ENCODE measurements around the gene JAGN1. TPM values are rescaled to one million over a fixed set of nuclear protein-coding genes. Genes with fewer than 3 reads are reported as not detected.

JAGN1 gene
- polyA plus RNA-seq, 1 donor (not counting 4 experiments of a cell fraction or from before 2014, with no cell fraction given), result 48.0 TPM

GRCh38 chr3:9909221-9910013 is 19.0 kb downstream of the JAGN1 start:
- DNase-seq (ENCODE audit: low read depth, low spot score) (no peak), FAIRE-seq (no peak)
- H3K4me1 ChIP-seq (ENCODE audit: control insufficient read depth, extremely low read depth, insufficient read depth, low read length), result peaks cover 17% of the 10 kb centered on the region
- H3K79me2 ChIP-seq (ENCODE audit: control insufficient read depth, insufficient read depth, low read length), result no peaks in the 10 kb centered on the region
- peaks cover 15 to 24% of the 10 kb centered on the region in 2 experiments for H3K36me3 ChIP-seq (ENCODE audit: control insufficient read depth in 2 of 2, extremely low read depth in 1 of 2, insufficient read depth in 2 of 2, low read length in 2 of 2)
- H3K4me2 ChIP-seq (ENCODE audit: control insufficient read depth, extremely low read depth, insufficient read depth, low read depth, low read length), result no peak overlapping the region
- no peaks in the 10 kb centered on the region for H3K9me3 ChIP-seq (ENCODE audit: control insufficient read depth, low read depth, low read length)
- no peak overlapping the region for H3K4me3 ChIP-seq (ENCODE audit: control insufficient read depth in 2 of 3, extremely low read depth in 1 of 3, insufficient read depth in 2 of 3, low read depth in 1 of 3, low read length in 3 of 3)
- no peak overlapping the region for H2AFZ ChIP-seq (ENCODE audit: control insufficient read depth, low read length)
- TF ChIP-seq, protein P1, sequence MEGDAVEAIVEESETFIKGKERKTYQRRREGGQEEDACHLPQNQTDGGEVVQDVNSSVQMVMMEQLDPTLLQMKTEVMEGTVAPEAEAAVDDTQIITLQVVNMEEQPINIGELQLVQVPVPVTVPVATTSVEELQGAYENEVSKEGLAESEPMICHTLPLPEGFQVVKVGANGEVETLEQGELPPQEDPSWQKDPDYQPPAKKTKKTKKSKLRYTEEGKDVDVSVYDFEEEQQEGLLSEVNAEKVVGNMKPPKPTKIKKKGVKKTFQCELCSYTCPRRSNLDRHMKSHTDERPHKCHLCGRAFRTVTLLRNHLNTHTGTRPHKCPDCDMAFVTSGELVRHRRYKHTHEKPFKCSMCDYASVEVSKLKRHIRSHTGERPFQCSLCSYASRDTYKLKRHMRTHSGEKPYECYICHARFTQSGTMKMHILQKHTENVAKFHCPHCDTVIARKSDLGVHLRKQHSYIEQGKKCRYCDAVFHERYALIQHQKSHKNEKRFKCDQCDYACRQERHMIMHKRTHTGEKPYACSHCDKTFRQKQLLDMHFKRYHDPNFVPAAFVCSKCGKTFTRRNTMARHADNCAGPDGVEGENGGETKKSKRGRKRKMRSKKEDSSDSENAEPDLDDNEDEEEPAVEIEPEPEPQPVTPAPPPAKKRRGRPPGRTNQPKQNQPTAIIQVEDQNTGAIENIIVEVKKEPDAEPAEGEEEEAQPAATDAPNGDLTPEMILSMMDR (optimal IDR thresholded peaks at IDR 0.05 in 1 of 3, IDR thresholded peaks at IDR 0.05 in 1 of 3, conservative IDR thresholded peaks at IDR 0.05 in 1 of 3; ENCODE audit: extremely low read depth in 1 of 3, insufficient read depth in 2 of 3, low read length in 3 of 3), result no peak
- TF ChIP-seq EZH2 (IDR thresholded peaks at IDR 0.05; ENCODE audit: low read length), result no peak
- H3K27me3 ChIP-seq (ENCODE audit: control insufficient read depth, extremely low read depth, insufficient read depth, low read length), result no peaks in the 10 kb centered on the region
- no peaks in the 10 kb centered on the region for H3K9me1 ChIP-seq (ENCODE audit: control insufficient read depth, extremely low read depth, insufficient read depth, low read length)
- H3K9ac ChIP-seq (ENCODE audit: control insufficient read depth, extremely low read depth, insufficient read depth, low read length), result no peak overlapping the region
- no peaks in the 10 kb centered on the region for H4K20me1 ChIP-seq (ENCODE audit: control insufficient read depth, extremely low read depth, insufficient read depth, low read length)
- dilution Hi-C loops (cut with MboI; ENCODE audit: extremely low pct_ligation_motif_present, low sequenced_read_pairs), result no loop called here
- H3K27ac ChIP-seq (ENCODE audit: control insufficient read depth, insufficient read depth, low read length), result no peak overlapping the region

GRCh38 chr3:9911863-9912262 is 21.5 kb downstream of the JAGN1 start:
- Histone ChIP-seq H3K36me3 (ENCODE audit: control insufficient read depth in 2 of 2, extremely low read depth in 1 of 2, insufficient read depth in 2 of 2, low read length in 2 of 2) (peaks cover 12 to 20% of the 10 kb centered on the region in 2 experiments), H3K4me2 (ENCODE audit: control insufficient read depth, extremely low read depth, insufficient read depth, low read depth, low read length) (no peak overlapping the region), H3K27ac (ENCODE audit: control insufficient read depth, insufficient read depth, low read length) (no peak overlapping the region), H3K27me3 (ENCODE audit: control insufficient read depth, extremely low read depth, insufficient read depth, low read length) (no peaks in the 10 kb centered on the region), H3K4me3 (ENCODE audit: control insufficient read depth in 2 of 3, extremely low read depth in 1 of 3, insufficient read depth in 2 of 3, low read depth in 1 of 3, low read length in 3 of 3) (no peak overlapping the region), H3K79me2 (ENCODE audit: control insufficient read depth, insufficient read depth, low read length) (no peaks in the 10 kb centered on the region), H3K9me3 (ENCODE audit: control insufficient read depth, low read depth, low read length) (no peaks in the 10 kb centered on the region), H3K4me1 (ENCODE audit: control insufficient read depth, extremely low read depth, insufficient read depth, low read length) (peaks cover 32% of the 10 kb centered on the region), H2AFZ (ENCODE audit: control insufficient read depth, low read length) (no peak overlapping the region), H3K9me1 (ENCODE audit: control insufficient read depth, extremely low read depth, insufficient read depth, low read length) (no peaks in the 10 kb centered on the region), H3K9ac (ENCODE audit: control insufficient read depth, extremely low read depth, insufficient read depth, low read length) (no peak overlapping the region), H4K20me1 (ENCODE audit: control insufficient read depth, extremely low read depth, insufficient read depth, low read length) (no peaks in the 10 kb centered on the region)
- DNase-seq (ENCODE audit: low read depth, low spot score) (no peak), FAIRE-seq (no peak)
- dilution Hi-C loops (cut with MboI; ENCODE audit: extremely low pct_ligation_motif_present, low sequenced_read_pairs), result no loop called here
- no peak for TF ChIP-seq EZH2 (IDR thresholded peaks at IDR 0.05; ENCODE audit: low read length)
- TF ChIP-seq, protein P1 (optimal IDR thresholded peaks at IDR 0.05 in 1 of 3, IDR thresholded peaks at IDR 0.05 in 1 of 3, conservative IDR thresholded peaks at IDR 0.05 in 1 of 3; ENCODE audit: extremely low read depth in 1 of 3, insufficient read depth in 2 of 3, low read length in 3 of 3), result no peak

Measured in keratinocyte (primary cell).